Caco-2 (cell line): ENCODE measurements around the gene TMEM132D. TPM values are rescaled to one million over a fixed set of nuclear protein-coding genes. Genes with fewer than 3 reads are reported as not detected.

Source experiments
- BruUV-seq: library from RNA; stranded (reverse); fragments of 400-500 nt; replicated peaks from 2 replicates; lab custom pipeline; 2021; lab: Mats Ljungman, UMichigan
- CTCF ChIA-PET: fragments of 300-600 bp; sonication (Branson Sonifier 250); formaldehyde crosslinking; loops from one replicate; lab custom pipeline; 2022; ENCODE audit warnings: antibody characterized with exemption; lab: Charles Lee
- POLR2A ChIA-PET: fragments of 300-600 bp; sonication (Branson Sonifier 250); formaldehyde crosslinking; loops from one replicate; lab custom pipeline; 2022; ENCODE audit warnings: antibody characterized with exemption; lab: Charles Lee
- DNase-seq, 2 experiments: peaks; one replicate each; pipeline versions ENCODE4 v3.0.0 to v3.0.0-alpha.2; 2020 to 2022
- H3K27me3 ChIP-seq: replicated peaks from 2 replicates; pipeline ENCODE4 v1.6.0; 2011; ENCODE audit warnings: low read length; ENCODE audit not compliant: control insufficient read depth, insufficient read depth
- H3K36me3 ChIP-seq: 2 replicates; pipeline ENCODE4 v1.5.1; 2011; ENCODE audit warnings: low read length; ENCODE audit not compliant: control insufficient read depth, insufficient read depth
- H3K4me1 ChIP-seq: fragments of 250-450 bp; sonication (Bioruptor Pico); 2 replicates; pipeline ENCODE4 v1.5.1; 2020; ENCODE audit warnings: mild to moderate bottlenecking
- H3K4me3 ChIP-seq: 2 replicates; pipeline ENCODE4 v1.5.1; 2011; ENCODE audit warnings: low read depth, mild to moderate bottlenecking, control low read depth, low read length
- H3K9me3 ChIP-seq: fragments of 250-450 bp; sonication (Bioruptor Pico); 2 replicates; pipeline ENCODE4 v1.5.1; 2020; ENCODE audit warnings: mild to moderate bottlenecking, moderate library complexity
- H3K27ac Mint-ChIP-seq: one replicate; pipeline ENCODE4 v1.8.0; 2022; ENCODE audit warnings: mixed read lengths; ENCODE audit not compliant: unreplicated experiment
- H3K27me3 Mint-ChIP-seq: one replicate; pipeline ENCODE4 v1.8.0; 2022; ENCODE audit warnings: mixed read lengths; ENCODE audit not compliant: insufficient read depth, unreplicated experiment
- H3K36me3 Mint-ChIP-seq: one replicate; pipeline ENCODE4 v1.8.0; 2022; ENCODE audit warnings: mild to moderate bottlenecking, mixed read lengths; ENCODE audit not compliant: insufficient read depth, unreplicated experiment
- H3K4me1 Mint-ChIP-seq: one replicate; pipeline ENCODE4 v1.8.0; 2022; ENCODE audit warnings: low read depth, mixed read lengths; ENCODE audit not compliant: unreplicated experiment
- H3K4me3 Mint-ChIP-seq: one replicate; pipeline ENCODE4 v1.8.0; 2022; ENCODE audit warnings: mild to moderate bottlenecking, moderate library complexity, mixed read lengths; ENCODE audit not compliant: unreplicated experiment
- H3K9me3 Mint-ChIP-seq: one replicate; pipeline ENCODE4 v1.8.0; 2022; ENCODE audit warnings: mixed read lengths; ENCODE audit not compliant: unreplicated experiment
- intact Hi-C: fragments of 100-400 bp; cut with micrococcal nuclease; formaldehyde crosslinking; loops from one replicate; pipeline ENCODE4 v1.10.0; 2022; ENCODE audit not compliant: unreplicated experiment
- total RNA-seq: library from RNA; stranded (reverse); gene quantifications from 2 replicates; pipeline ENCODE4 v1.2.3, GENCODE V29; 2022
- TF ChIP-seq, protein P1 (sequence below), 2 experiments: fragments of 200-600 bp in 1 of 2; IDR thresholded peaks; 1 replicate in 1 of 2; 2 replicates in 1 of 2; pipeline versions ENCODE4 v1.5.1 to v1.8.0; 2011 to 2022; ENCODE audit warnings: antibody characterized with exemption in 1 of 2, control low read depth in 1 of 2, inconsistent platforms in 1 of 2, low read depth in 1 of 2, low read length in 1 of 2, mild to moderate bottlenecking in 1 of 2, moderate library complexity in 1 of 2; ENCODE audit not compliant: insufficient read depth in 1 of 2, severe bottlenecking in 1 of 2, unreplicated experiment in 1 of 2

Gene TMEM132D
- total RNA-seq, 1 experiment from 2014 or later = not detected

- Mint-ChIP-seq H3K27me3 (peaks cover 6% of the 10 kb centered on the region), H3K4me3 (no peak overlapping the region), H3K27ac (no peak overlapping the region), H3K36me3 (no peaks in the 10 kb centered on the region), H3K9me3 (no peaks in the 10 kb centered on the region), H3K4me1 (no peaks in the 10 kb centered on the region)
- CTCF ChIA-PET = no interaction called here
- no peak for DNase-seq
- intact Hi-C loops = no loop called here
- POLR2A ChIA-PET = no interaction called here
- BruUV-seq = no TSS peak
- TF ChIP-seq, protein P1, sequence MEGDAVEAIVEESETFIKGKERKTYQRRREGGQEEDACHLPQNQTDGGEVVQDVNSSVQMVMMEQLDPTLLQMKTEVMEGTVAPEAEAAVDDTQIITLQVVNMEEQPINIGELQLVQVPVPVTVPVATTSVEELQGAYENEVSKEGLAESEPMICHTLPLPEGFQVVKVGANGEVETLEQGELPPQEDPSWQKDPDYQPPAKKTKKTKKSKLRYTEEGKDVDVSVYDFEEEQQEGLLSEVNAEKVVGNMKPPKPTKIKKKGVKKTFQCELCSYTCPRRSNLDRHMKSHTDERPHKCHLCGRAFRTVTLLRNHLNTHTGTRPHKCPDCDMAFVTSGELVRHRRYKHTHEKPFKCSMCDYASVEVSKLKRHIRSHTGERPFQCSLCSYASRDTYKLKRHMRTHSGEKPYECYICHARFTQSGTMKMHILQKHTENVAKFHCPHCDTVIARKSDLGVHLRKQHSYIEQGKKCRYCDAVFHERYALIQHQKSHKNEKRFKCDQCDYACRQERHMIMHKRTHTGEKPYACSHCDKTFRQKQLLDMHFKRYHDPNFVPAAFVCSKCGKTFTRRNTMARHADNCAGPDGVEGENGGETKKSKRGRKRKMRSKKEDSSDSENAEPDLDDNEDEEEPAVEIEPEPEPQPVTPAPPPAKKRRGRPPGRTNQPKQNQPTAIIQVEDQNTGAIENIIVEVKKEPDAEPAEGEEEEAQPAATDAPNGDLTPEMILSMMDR (IDR thresholded peaks at IDR 0.05; ENCODE audit: insufficient read depth in 1 of 2, low read depth in 1 of 2, low read length in 1 of 2, severe bottlenecking in 1 of 2, unreplicated experiment in 1 of 2) = no peak
- H3K4me3 ChIP-seq = no peak overlapping the region
- H3K4me1 ChIP-seq = no peaks in the 10 kb centered on the region
- H3K27me3 ChIP-seq = no peaks in the 10 kb centered on the region
- no peaks in the 10 kb centered on the region for H3K9me3 ChIP-seq
- no peaks in the 10 kb centered on the region for H3K36me3 ChIP-seq
Observed at GRCh38 chr12:129069886-129070285, 833.9 kb downstream of the TMEM132D start.

GRCh38 chr12:129068684-129069083 is 835.1 kb downstream of the TMEM132D start:
- BruUV-seq = no TSS peak
- H3K36me3 Mint-ChIP-seq = no peaks in the 10 kb centered on the region
- H3K4me1 Mint-ChIP-seq = no peaks in the 10 kb centered on the region
- H3K9me3 Mint-ChIP-seq = no peaks in the 10 kb centered on the region
- Histone ChIP-seq H3K9me3 (no peaks in the 10 kb centered on the region), H3K4me1 (no peaks in the 10 kb centered on the region), H3K4me3 (no peak overlapping the region), H3K36me3 (no peaks in the 10 kb centered on the region), H3K27me3 (no peaks in the 10 kb centered on the region)
- TF ChIP-seq, protein P1 (IDR thresholded peaks at IDR 0.05; ENCODE audit: insufficient read depth in 1 of 2, low read depth in 1 of 2, low read length in 1 of 2, severe bottlenecking in 1 of 2, unreplicated experiment in 1 of 2) = no peak
- no peak for DNase-seq
- intact Hi-C loops = no loop called here
- ChIA-PET POLR2A (no interaction called here), CTCF (no interaction called here)
- H3K4me3 Mint-ChIP-seq = no peak overlapping the region
- H3K27ac Mint-ChIP-seq = no peak overlapping the region
- H3K27me3 Mint-ChIP-seq = peaks cover 6% of the 10 kb centered on the region

GRCh38 chr12:129067491-129067890 is 836.3 kb downstream of the TMEM132D start:
- no peak for DNase-seq
- H3K4me3 ChIP-seq = no peak overlapping the region
- no peaks in the 10 kb centered on the region for H3K27me3 ChIP-seq
- ChIA-PET POLR2A (no interaction called here), CTCF (no interaction called here)
- H3K27ac Mint-ChIP-seq = no peak overlapping the region
- no peaks in the 10 kb centered on the region for H3K4me1 Mint-ChIP-seq
- BruUV-seq = no TSS peak
- TF ChIP-seq, protein P1 (IDR thresholded peaks at IDR 0.05; ENCODE audit: insufficient read depth in 1 of 2, low read depth in 1 of 2, low read length in 1 of 2, severe bottlenecking in 1 of 2, unreplicated experiment in 1 of 2) = no peak
- no peaks in the 10 kb centered on the region for H3K4me1 ChIP-seq
- no peaks in the 10 kb centered on the region for H3K36me3 Mint-ChIP-seq
- intact Hi-C loops = no loop called here
- H3K9me3 ChIP-seq = no peaks in the 10 kb centered on the region
- H3K36me3 ChIP-seq = no peaks in the 10 kb centered on the region
- no peaks in the 10 kb centered on the region for H3K9me3 Mint-ChIP-seq
- H3K4me3 Mint-ChIP-seq = no peak overlapping the region
- H3K27me3 Mint-ChIP-seq = peaks cover 6% of the 10 kb centered on the region
